Left renal cortex interstitium (tissue), 4 donors: ENCODE results near the gene PLS3. TPM values are rescaled to one million over a fixed set of nuclear protein-coding genes. Genes with fewer than 3 reads are reported as not detected.

ENCODE experiments used
- DNase-seq, 4 donors: peaks; one replicate each; pipeline ENCODE4 v3.0.0-alpha.2; 2013; ENCODE audit warnings: low read depth in 4 of 4, low spot score in 2 of 4, missing footprints in 1 of 4
- polyA plus RNA-seq, 4 donors: library from polyadenylated mRNA; unstranded; fragments of 120-200 nt; gene quantifications; one replicate each; pipeline ENCODE4 v1.2.1, GENCODE V29; 2013; ENCODE audit not compliant: insufficient read length in 4 of 4

The PLS3 gene
- polyA plus RNA-seq, 4 donors: 203 to 341 (median 256) TPM

DNA sequence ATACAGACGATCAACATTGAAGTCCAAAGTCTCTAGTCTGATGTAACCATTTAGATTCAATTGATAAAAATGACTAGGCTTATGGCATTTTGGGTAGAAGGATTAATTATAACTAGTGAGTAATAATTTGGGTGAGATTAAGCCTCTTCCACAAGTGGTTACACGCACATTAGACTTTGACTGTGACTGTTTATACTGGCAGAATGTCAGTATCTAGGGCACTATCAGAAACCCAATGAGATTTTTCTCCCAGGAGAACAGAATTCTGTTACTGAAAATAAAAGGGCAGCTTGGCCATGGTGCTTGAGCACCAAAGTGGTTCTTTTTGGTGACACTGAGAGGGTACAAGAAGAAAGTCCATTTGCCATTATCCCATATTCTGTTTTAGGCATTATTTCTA lies 3.3 kb downstream of the PLS3 start:
- DNase-seq: no peak

- no peak for DNase-seq
Observed at GRCh38 chrX:115565888-115566287, 4.9 kb downstream of the PLS3 start.

- no peak for DNase-seq
Observed at GRCh38 chrX:115571712-115572111, 10.7 kb downstream of the PLS3 start.

GRCh38 chrX:115573185-115573584 lies 12.2 kb downstream of the PLS3 start:
- DNase-seq: no peak

- DNase-seq: no peak
Observed at GRCh38 chrX:115576676-115577075, 15.7 kb downstream of the PLS3 start.

GRCh38 chrX:115579327-115579726 lies 18.4 kb downstream of the PLS3 start:
- no peak for DNase-seq

DNA sequence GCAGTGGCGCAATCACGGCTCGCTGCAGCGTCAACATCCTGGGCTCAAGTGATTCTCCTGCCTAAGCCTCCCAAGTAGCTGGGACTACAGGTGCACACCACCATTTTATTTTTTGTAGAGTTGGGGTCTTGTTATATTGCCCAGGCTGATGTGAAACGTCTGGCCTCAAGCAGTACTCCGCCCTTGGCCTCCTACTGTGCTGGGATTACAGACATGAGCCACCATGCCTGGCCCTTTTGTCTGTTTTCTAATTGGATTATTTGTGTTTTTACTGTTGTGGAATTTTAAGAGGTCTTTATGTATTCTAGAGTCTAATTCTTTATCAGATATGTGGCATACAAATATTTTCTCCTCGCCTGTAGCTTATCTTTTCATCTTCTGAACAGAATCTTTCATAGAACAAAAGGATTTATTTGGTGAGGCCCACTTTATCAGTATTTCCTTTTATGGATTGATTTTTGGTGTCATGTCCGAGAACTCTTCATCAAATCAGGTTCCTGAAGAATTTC lies 18.9 kb downstream of the PLS3 start:
- DNase-seq: no peak

GRCh38 chrX:115581759-115582615 lies 21.0 kb downstream of the PLS3 start:
- no peak for DNase-seq

DNA sequence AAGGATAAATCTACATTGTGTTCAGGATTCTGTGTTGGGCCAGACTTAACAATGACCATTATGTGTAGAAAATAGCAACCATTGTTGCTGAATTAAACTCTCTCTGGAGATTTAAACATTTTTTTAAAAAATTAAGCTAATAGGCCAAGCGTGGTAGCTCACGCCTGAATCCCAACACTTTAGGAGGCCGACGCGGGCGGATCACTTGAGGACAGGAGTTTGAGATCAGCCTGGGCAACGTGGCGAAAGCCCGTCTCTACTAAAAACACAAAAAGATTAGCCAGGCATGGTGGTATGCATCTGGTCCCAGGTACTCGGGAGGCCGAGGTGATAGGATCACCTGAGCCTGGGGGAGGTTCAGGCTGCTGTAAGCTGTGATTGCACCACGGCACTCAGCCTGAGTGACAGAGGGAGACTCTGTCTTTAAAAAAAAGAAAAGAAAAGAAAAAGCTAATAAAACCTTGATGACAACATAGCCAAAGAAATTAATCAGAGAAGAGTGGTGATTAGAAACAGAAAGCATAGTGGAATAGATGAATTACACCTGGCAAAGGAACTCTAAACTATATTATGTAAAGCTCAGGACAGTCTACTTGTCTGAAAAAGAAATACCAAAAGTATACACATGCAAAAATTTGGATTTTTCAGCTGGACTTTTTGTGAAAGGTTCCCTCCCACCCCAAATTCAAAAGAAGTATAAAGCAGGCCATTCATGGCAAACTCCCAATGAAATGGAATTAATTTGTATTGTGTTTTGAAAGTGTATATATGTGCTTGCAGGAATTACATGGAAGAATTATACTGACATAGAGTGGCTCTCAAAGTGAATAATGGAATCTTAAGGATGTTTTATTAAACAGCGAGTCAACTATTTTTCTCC lies 21.9 kb downstream of the PLS3 start:
- DNase-seq: no peak

- no peak for DNase-seq
Observed at GRCh38 chrX:115583496-115584004, 22.6 kb downstream of the PLS3 start.

DNA sequence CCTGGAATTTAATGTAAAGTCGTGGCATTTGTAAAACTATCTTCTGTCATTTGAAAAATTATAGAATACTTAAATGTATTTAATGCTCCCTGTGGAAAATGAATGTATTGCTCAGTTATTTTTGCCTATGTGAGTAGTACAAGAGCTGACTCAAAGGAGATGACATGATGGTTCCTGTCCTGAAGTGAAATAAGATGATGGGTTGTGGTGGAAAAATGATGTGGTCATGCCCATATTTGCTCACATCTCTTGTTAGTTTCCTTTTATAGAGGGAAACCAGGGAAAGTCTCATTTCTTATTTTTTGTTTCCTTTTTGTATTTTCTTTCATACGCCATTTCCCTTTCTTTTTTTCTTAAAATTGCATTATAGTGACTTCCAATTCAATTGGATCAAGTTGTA lies 23.7 kb downstream of the PLS3 start:
- DNase-seq: no peak

GRCh38 chrX:115588179-115588578 lies 27.2 kb downstream of the PLS3 start:
- no peak for DNase-seq

GRCh38 chrX:115589419-115589818 lies 28.4 kb downstream of the PLS3 start:
- DNase-seq: no peak

DNA sequence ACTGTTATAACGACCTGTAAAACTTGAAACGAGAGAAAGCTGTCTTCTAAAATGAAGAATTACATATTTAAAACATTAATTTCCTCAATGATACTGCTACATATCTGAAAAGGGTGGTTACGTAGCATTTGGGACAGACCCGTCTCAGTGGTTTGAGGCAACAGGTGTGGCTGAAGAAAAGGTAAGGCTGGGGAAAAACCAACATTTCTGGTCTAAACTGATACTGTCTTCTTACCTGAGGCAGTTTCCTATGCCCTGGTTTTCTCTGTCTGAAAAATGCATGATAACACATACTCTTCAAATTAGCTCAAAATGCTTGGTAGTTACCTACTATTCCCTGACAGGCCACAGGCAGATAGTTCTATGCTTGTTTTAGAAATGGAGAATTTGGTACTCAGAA lies 30.4 kb downstream of the PLS3 start:
- DNase-seq: no peak

GRCh38 chrX:115591856-115592842 lies 31.2 kb downstream of the PLS3 start:
- no peak for DNase-seq

GRCh38 chrX:115592997-115593734 lies 32.2 kb downstream of the PLS3 start:
- no peak for DNase-seq

DNA sequence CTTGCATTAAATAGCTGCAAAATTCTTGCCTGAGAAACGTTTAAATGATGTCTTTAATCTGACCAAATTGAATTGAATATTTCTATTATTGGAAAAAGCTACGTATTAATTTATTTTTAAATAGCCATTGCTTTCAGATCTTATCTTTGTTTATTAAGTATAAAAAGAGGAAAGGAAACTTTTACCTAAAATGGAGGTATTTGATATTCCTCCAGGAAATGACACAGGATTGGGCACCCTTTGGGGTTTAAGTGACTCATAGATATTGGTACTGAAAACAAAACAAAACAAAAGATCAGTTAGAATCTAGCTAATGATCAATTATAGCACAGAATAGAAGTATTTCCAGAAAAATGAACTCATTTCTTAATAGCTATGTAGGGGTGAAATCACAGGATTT lies 34.1 kb downstream of the PLS3 start:
- no peak for DNase-seq

- no peak for DNase-seq
Observed at GRCh38 chrX:115598556-115598955, 37.6 kb downstream of the PLS3 start.

GRCh38 chrX:115602308-115602707 lies 41.3 kb downstream of the PLS3 start:
- DNase-seq: no peak
